Mesenchymal stem cell (in vitro differentiated cells and primary cell): ENCODE results near the gene SUCO.
A peak's percentile ranks its signal among the peaks of the same experiment; 100 is the strongest.

Source experiments
- DNase-seq: peaks from one replicate; pipeline ENCODE4 v3.0.0-alpha.2; 2013
- H2AFZ ChIP-seq: one replicate; pipeline ENCODE4 v1.6.1; 2013; ENCODE audit warnings: low read depth, mild to moderate bottlenecking, control low read depth, inconsistent platforms, low read length, moderate library complexity
- H2AK5ac ChIP-seq: 2 replicates; pipeline ENCODE4 v1.6.1; 2013; ENCODE audit warnings: low read length, moderate library complexity, mild to moderate bottlenecking, inconsistent platforms; ENCODE audit not compliant: severe bottlenecking
- H2BK120ac ChIP-seq: one replicate; pipeline ENCODE4 v1.6.1; 2013; ENCODE audit warnings: low read depth, mild to moderate bottlenecking, inconsistent platforms, low read length, moderate library complexity
- H2BK12ac ChIP-seq, 2 experiments: one replicate each; pipeline ENCODE4 v1.6.1; 2013; ENCODE audit warnings: inconsistent platforms in 2 of 2, low read length in 2 of 2, mild to moderate bottlenecking in 2 of 2, moderate library complexity in 2 of 2, control low read depth in 1 of 2
- H2BK15ac ChIP-seq: one replicate; pipeline ENCODE4 v1.6.1; 2013; ENCODE audit warnings: mild to moderate bottlenecking, low read depth, inconsistent platforms; ENCODE audit not compliant: poor library complexity, severe bottlenecking
- H2BK5ac ChIP-seq: 2 replicates; pipeline ENCODE4 v1.6.1; 2013; ENCODE audit warnings: low read depth, mild to moderate bottlenecking, low read length, control low read depth, inconsistent platforms; ENCODE audit not compliant: poor library complexity, severe bottlenecking
- H3K14ac ChIP-seq, 2 experiments: one replicate each; pipeline ENCODE4 v1.6.1; 2013; ENCODE audit warnings: inconsistent platforms in 2 of 2, low read length in 2 of 2, control low read depth in 1 of 2, mild to moderate bottlenecking in 1 of 2, moderate library complexity in 1 of 2
- H3K18ac ChIP-seq, 2 experiments: one replicate each; pipeline ENCODE4 v1.6.1; 2013; ENCODE audit warnings: inconsistent platforms in 2 of 2, low read length in 2 of 2, control low read depth in 1 of 2, low read depth in 1 of 2, mild to moderate bottlenecking in 1 of 2
- H3K23ac ChIP-seq, 2 experiments: one replicate each; pipeline ENCODE4 v1.6.1; 2013; ENCODE audit warnings: inconsistent platforms in 2 of 2, low read length in 2 of 2, mild to moderate bottlenecking in 2 of 2, moderate library complexity in 2 of 2, control low read depth in 1 of 2
- H3K27ac ChIP-seq: 2 replicates; pipeline ENCODE4 v1.5.1; 2013; ENCODE audit warnings: mild to moderate bottlenecking, moderate library complexity, low read length, control low read depth, inconsistent platforms; ENCODE audit not compliant: poor library complexity, severe bottlenecking
- H3K27me3 ChIP-seq, 2 experiments: 2 replicates each; pipeline versions ENCODE4 v1.6.1 to v1.7.0; 2013; ENCODE audit warnings: low read length in 2 of 2, mild to moderate bottlenecking in 2 of 2, moderate library complexity in 2 of 2, control low read depth in 1 of 2, inconsistent platforms in 1 of 2; ENCODE audit not compliant: control insufficient read depth in 1 of 2, insufficient read depth in 1 of 2
- H3K36me3 ChIP-seq, 2 experiments: 2 replicates each; pipeline versions ENCODE4 v1.6.1 to v1.7.0; 2013; ENCODE audit warnings: low read length in 2 of 2, control low read depth in 1 of 2, inconsistent platforms in 1 of 2, low read depth in 1 of 2, mild to moderate bottlenecking in 1 of 2; ENCODE audit not compliant: insufficient read depth in 2 of 2, control insufficient read depth in 1 of 2
- H3K4ac ChIP-seq, 2 experiments: one replicate each; pipeline ENCODE4 v1.6.1; 2013; ENCODE audit warnings: inconsistent platforms in 2 of 2, low read length in 2 of 2, mild to moderate bottlenecking in 2 of 2, moderate library complexity in 2 of 2, control low read depth in 1 of 2, low read depth in 1 of 2
- H3K4me1 ChIP-seq: 2 replicates; pipeline ENCODE4 v1.6.1; 2013; ENCODE audit warnings: low read depth, low read length, control low read depth; ENCODE audit not compliant: control insufficient read depth, insufficient read depth
- H3K4me2 ChIP-seq: 2 replicates; pipeline ENCODE4 v1.6.1; 2013; ENCODE audit warnings: low read length, mild to moderate bottlenecking, inconsistent platforms; ENCODE audit not compliant: poor library complexity, severe bottlenecking
- H3K4me3 ChIP-seq, 2 experiments: 2 replicates each; pipeline versions ENCODE4 v1.5.1 to v1.7.0; 2013; ENCODE audit warnings: low read length in 2 of 2, mild to moderate bottlenecking in 2 of 2, control low read depth in 1 of 2, low read depth in 1 of 2; ENCODE audit not compliant: insufficient read depth in 1 of 2
- H3K79me1 ChIP-seq: replicated peaks from 2 replicates; pipeline ENCODE4 v1.6.1; 2013; ENCODE audit warnings: mild to moderate bottlenecking, control low read depth, low read length, inconsistent platforms; ENCODE audit not compliant: poor library complexity, severe bottlenecking
- H3K9ac ChIP-seq: 2 replicates; pipeline ENCODE4 v1.7.0; 2013; ENCODE audit warnings: mild to moderate bottlenecking, low read length, moderate library complexity
- H3K9me3 ChIP-seq: 2 replicates; pipeline ENCODE4 v1.7.0; 2013; ENCODE audit warnings: mild to moderate bottlenecking, low read length; ENCODE audit not compliant: control insufficient read depth
- H4K8ac ChIP-seq: one replicate; pipeline ENCODE4 v1.6.1; 2013; ENCODE audit warnings: inconsistent platforms, mild to moderate bottlenecking, low read length, moderate library complexity
- H4K91ac ChIP-seq: one replicate; pipeline ENCODE4 v1.6.1; 2013; ENCODE audit warnings: mild to moderate bottlenecking, low read length, inconsistent platforms
- WGBS: methylation state at CpG from one replicate; pipeline ENCODE4 v1.1.7; 2013; ENCODE audit warnings: mixed read lengths; 5-methylcytosine and 5-hydroxymethylcytosine counted together

The SUCO gene

DNA sequence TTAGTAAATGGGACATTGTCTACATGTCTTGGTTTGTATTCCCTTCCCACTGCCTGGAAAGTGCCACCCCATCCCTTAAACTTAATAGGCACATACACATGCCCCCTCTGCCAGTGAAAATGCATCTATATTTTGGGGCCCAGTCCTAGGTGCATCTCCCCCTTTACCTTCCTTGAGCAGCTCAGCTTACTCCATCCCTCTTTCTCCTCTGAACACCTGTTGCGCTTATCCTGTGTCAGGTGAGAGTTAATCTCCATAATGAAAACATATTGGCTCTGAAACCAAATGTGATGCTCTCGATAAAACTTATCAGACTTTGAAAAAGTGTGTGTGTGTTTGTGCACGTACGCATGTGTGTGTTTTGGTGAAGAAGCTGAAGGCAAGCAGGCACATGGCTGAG is 15.4 kb upstream of the SUCO start:
- no peak overlapping the region for H2BK12ac ChIP-seq
- no peak for DNase-seq
- WGBS = 96% methylated on average over 4 of the region's 4 CpGs

DNA sequence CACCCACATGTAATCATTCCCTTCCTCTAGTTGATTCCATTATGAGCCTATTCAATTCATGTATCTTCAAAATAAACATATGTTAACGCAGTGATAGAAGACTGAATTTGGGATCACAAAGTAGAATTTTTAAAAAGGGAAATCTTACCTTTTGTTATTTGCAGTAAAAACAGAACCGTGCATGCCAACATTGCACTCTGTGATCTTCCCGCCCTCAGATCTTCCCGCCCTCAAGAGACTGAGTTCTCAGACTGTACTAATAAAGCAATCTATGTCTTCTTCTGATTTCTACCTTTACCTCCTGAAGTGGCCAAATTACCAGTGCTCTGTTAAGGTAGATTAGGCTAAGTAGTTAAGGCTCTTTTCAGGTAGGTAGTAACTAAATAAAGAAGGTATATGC is 3.6 kb upstream of the SUCO start:
- no peak overlapping the region for H4K91ac ChIP-seq
- 62% methylated on average over 3 of the region's 4 CpGs for WGBS
- H2BK120ac ChIP-seq = no peak overlapping the region
- no peak overlapping the region for H2BK15ac ChIP-seq
- no peak overlapping the region for H3K4me2 ChIP-seq
- H3K27me3 ChIP-seq = no peaks in the 10 kb centered on the region
- H3K79me1 ChIP-seq = no peaks in the 10 kb centered on the region
- no peak overlapping the region for H2BK12ac ChIP-seq
- H2BK5ac ChIP-seq = no peak overlapping the region
- H3K18ac ChIP-seq = no peak overlapping the region
- H3K23ac ChIP-seq = no peak overlapping the region
- H3K36me3 ChIP-seq = no peaks in the 10 kb centered on the region
- no peak overlapping the region for H3K9ac ChIP-seq
- H2AK5ac ChIP-seq = no peak overlapping the region
- no peaks in the 10 kb centered on the region for H3K9me3 ChIP-seq
- H2AFZ ChIP-seq = no peak overlapping the region
- H3K4me3 ChIP-seq = no peak overlapping the region
- H3K4ac ChIP-seq = no peak overlapping the region
- DNase-seq = no peak
- H3K4me1 ChIP-seq = no peaks in the 10 kb centered on the region
- no peak overlapping the region for H3K27ac ChIP-seq
- no peak overlapping the region for H3K14ac ChIP-seq
- no peak overlapping the region for H4K8ac ChIP-seq

More for the DNA sequence above, 15.4 kb upstream of the SUCO start:
- Histone ChIP-seq H2AK5ac (no peak overlapping the region), H3K27me3 (no peaks in the 10 kb centered on the region), H3K14ac (no peak overlapping the region), H4K91ac (no peak overlapping the region), H3K36me3 (no peaks in the 10 kb centered on the region), H2BK15ac (no peak overlapping the region), H3K4ac (no peak overlapping the region), H3K27ac (no peak overlapping the region), H4K8ac (no peak overlapping the region), H3K18ac (no peak overlapping the region), H2BK120ac (no peak overlapping the region), H2AFZ (no peak overlapping the region), H3K4me2 (no peak overlapping the region), H3K4me3 (no peak overlapping the region), H3K9me3 (no peaks in the 10 kb centered on the region), H2BK5ac (no peak overlapping the region), H3K4me1 (no peaks in the 10 kb centered on the region), H3K79me1 (no peaks in the 10 kb centered on the region), H3K9ac (no peak overlapping the region), H3K23ac (no peak overlapping the region)

GRCh38 chr1:172530000-172530399 is 3.0 kb upstream of the SUCO start:
- Histone ChIP-seq H3K9ac (no peak overlapping the region), H3K79me1 (no peaks in the 10 kb centered on the region), H3K27ac (no peak overlapping the region), H3K36me3 (no peaks in the 10 kb centered on the region), H3K4me3 (no peak overlapping the region), H2BK12ac (no peak overlapping the region), H2AK5ac (no peak overlapping the region), H2BK5ac (no peak overlapping the region), H2BK120ac (no peak overlapping the region), H2AFZ (no peak overlapping the region), H4K91ac (no peak overlapping the region), H3K23ac (no peak overlapping the region), H3K4me2 (no peak overlapping the region), H3K9me3 (no peaks in the 10 kb centered on the region), H3K4ac (no peak overlapping the region), H3K4me1 (no peaks in the 10 kb centered on the region), H3K18ac (no peak overlapping the region), H3K14ac (no peak overlapping the region), H2BK15ac (no peak overlapping the region), H3K27me3 (no peaks in the 10 kb centered on the region), H4K8ac (no peak overlapping the region)
- DNase-seq = no peak
- 39% methylated on average over 1 of the region's 2 CpGs for WGBS

DNA sequence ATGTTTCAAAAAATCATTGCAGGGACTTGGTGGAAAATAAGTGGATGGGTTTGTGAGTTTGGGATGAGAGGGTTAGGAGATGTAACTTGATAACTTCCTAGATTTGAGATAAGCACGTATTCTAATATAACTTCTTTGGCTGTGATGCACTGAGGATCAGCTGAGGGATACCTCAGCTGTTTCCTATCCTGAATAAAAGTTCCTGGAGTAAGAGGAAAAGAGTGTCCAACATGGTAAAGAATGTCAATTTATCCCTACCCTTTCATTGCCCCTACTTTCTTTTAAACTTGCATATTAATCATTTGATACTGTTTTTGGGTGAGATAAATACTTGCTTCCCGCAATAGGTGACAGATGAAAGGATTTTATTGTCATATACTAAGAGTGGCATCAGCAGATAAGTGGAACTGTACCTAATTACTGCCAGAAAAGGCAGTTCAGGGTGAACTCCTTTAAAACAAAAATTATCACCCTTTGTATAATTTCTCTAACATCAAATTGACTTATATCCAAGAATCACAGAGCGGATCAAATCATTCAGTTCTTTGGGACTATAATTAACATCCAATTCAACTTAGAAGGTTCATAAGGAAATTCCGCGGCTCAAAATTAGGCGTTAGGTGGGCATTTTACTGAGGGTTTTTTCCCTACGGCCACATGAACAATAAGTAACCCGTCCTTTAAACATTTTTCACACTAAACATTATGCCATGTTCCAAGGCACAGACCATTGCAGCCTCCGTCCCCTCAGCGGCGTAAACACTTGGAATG is 1.4 kb upstream of the SUCO start:
- Histone ChIP-seq H3K9ac (peak overlapping the region; percentile 91), H4K8ac (peak overlapping the region; percentile 82), H3K23ac (no peak overlapping the region), H2BK5ac (no peak overlapping the region), H3K18ac (peak overlapping the region; percentile 54 to 82), H2BK15ac (no peak overlapping the region), H2AFZ (peak overlapping the region; percentile 76), H3K79me1 (no peaks in the 10 kb centered on the region), H3K4ac (peak overlapping the region in 1 of 2 experiments; percentile 34), H3K14ac (peak overlapping the region in 1 of 2 experiments; percentile 14), H2AK5ac (no peak overlapping the region), H3K4me2 (peak overlapping the region; percentile 79), H3K4me1 (no peaks in the 10 kb centered on the region), H3K4me3 (peak overlapping the region; percentile 68 to 98), H4K91ac (no peak overlapping the region), H3K9me3 (no peaks in the 10 kb centered on the region), H3K36me3 (no peaks in the 10 kb centered on the region), H2BK120ac (no peak overlapping the region), H3K27me3 (no peaks in the 10 kb centered on the region), H3K27ac (peak overlapping the region; percentile 96), H2BK12ac (no peak overlapping the region)
- 5% methylated on average over 9 of the region's 11 CpGs for WGBS
- no peak for DNase-seq
